T-helper 22 cell (primary cell): ENCODE data around the gene ABHD16A.

Experiments used
- DNase-seq: peaks from one replicate; pipeline ENCODE4 v3.0.0-alpha.2; 2020; ENCODE audit warnings: low read depth

The ABHD16A gene

GRCh38 chr6:31689249-31690110, 13.6 kb downstream of the ABHD16A start:
- DNase-seq = no peak

GRCh38 chr6:31687860-31688693, 15.0 kb downstream of the ABHD16A start:
- no peak for DNase-seq

- no peak for DNase-seq
Observed at GRCh38 chr6:31687321-31687720, 15.8 kb downstream of the ABHD16A start.

GRCh38 chr6:31686483-31686882, 16.6 kb downstream of the ABHD16A start:
- no peak for DNase-seq

- no peak for DNase-seq
Observed at GRCh38 chr6:31683591-31683990, 19.5 kb downstream of the ABHD16A start.

GRCh38 chr6:31681135-31681671, 21.9 kb downstream of the ABHD16A start:
- DNase-seq = no peak

- no peak for DNase-seq
Observed at GRCh38 chr6:31680226-31681134, 22.6 kb downstream of the ABHD16A start, which contains the start of gene LY6G5C. Gene LY6G5C, minus strand, starts transcription at chr6:31681067. Its CDS starts 694 bp downstream, at chr6:31680373.

GRCh38 chr6:31677955-31678354, 25.2 kb downstream of the ABHD16A start:
- DNase-seq = no peak

GRCh38 chr6:31676904-31677303, 26.2 kb downstream of the ABHD16A start:
- no peak for DNase-seq

GRCh38 chr6:31676322-31676903, 26.7 kb downstream of the ABHD16A start:
- no peak for DNase-seq

- DNase-seq = no peak
Observed at GRCh38 chr6:31669676-31670075, 33.4 kb downstream of the ABHD16A start, which contains the start of gene LY6G5B. Gene LY6G5B, plus strand, starts transcription at chr6:31669976. Its CDS starts 975 bp downstream, at chr6:31670951.

- DNase-seq = no peak
Observed at GRCh38 chr6:31666337-31666965, 36.7 kb downstream of the ABHD16A start.

- peak; percentile 98 for DNase-seq
Observed at GRCh38 chr6:31665501-31666336, 37.4 kb downstream of the ABHD16A start, which contains the start of gene CSNK2B. Gene CSNK2B, plus strand, starts transcription at chr6:31666080. Its CDS starts 752 bp downstream, at chr6:31666832.

GRCh38 chr6:31664790-31665500, 38.2 kb downstream of the ABHD16A start, which contains the start of gene GPANK1:
Gene GPANK1, minus strand, starts transcription at chr6:31664997. Its CDS starts 519 bp downstream, at chr6:31664478.
- DNase-seq = peak; percentile 85

- no peak for DNase-seq
Observed at GRCh38 chr6:31663961-31664789, 38.9 kb downstream of the ABHD16A start.

- no peak for DNase-seq
Observed at GRCh38 chr6:31663126-31663960, 39.8 kb downstream of the ABHD16A start.
